DND-41 (cell line): ENCODE data around the gene LAMB4.

ENCODE experiments used
- ATAC-seq: fragments of 200-7000 bp; cut with Tn5 transposase; 3 replicates; pipeline ENCODE4 v1.9.1; 2021; ENCODE audit warnings: low read depth; ENCODE audit not compliant: insufficient read depth
- DNase-seq: peaks from one replicate; pipeline ENCODE4 v3.0.0-alpha.2; 2020
- H2AFZ ChIP-seq: 2 replicates; pipeline ENCODE4 v1.6.0; 2012; ENCODE audit warnings: low read depth, low read length
- H3K27ac ChIP-seq: 2 replicates; pipeline ENCODE4 v1.5.1; 2012; ENCODE audit warnings: low read length, inconsistent platforms
- H3K27me3 ChIP-seq: fragments of 200-600 bp; sonication (generic); 2 replicates; pipeline ENCODE4 v1.6.0; 2012; ENCODE audit warnings: low read length, mild to moderate bottlenecking, inconsistent platforms; ENCODE audit not compliant: insufficient read depth, poor library complexity
- H3K36me3 ChIP-seq: 2 replicates; pipeline ENCODE4 v1.5.1; 2012; ENCODE audit warnings: low read length, inconsistent platforms; ENCODE audit not compliant: insufficient read depth
- H3K4me1 ChIP-seq: 2 replicates; pipeline ENCODE4 v1.5.1; 2012; ENCODE audit warnings: mild to moderate bottlenecking, low read length; ENCODE audit not compliant: insufficient read depth
- H3K4me2 ChIP-seq: 2 replicates; pipeline ENCODE4 v1.6.0; 2012; ENCODE audit warnings: mild to moderate bottlenecking, moderate library complexity, low read length, inconsistent platforms; ENCODE audit not compliant: insufficient read depth
- H3K4me3 ChIP-seq, 2 experiments: fragments of 200-600 bp in 1 of 2; shearing (Covaris generic) in 1 of 2; 2 replicates each; pipeline ENCODE4 v1.5.1; 2012 to 2016; ENCODE audit warnings: inconsistent platforms in 2 of 2, low read length in 2 of 2, mild to moderate bottlenecking in 2 of 2, low read depth in 1 of 2, moderate library complexity in 1 of 2
- H3K79me2 ChIP-seq: 2 replicates; pipeline ENCODE4 v1.6.0; 2012; ENCODE audit warnings: low read length, inconsistent platforms; ENCODE audit not compliant: insufficient read depth
- H3K9ac ChIP-seq: 2 replicates; pipeline ENCODE4 v1.6.0; 2012; ENCODE audit warnings: low read depth, mild to moderate bottlenecking, inconsistent platforms, low read length, moderate library complexity
- H3K9me3 ChIP-seq: 2 replicates; pipeline ENCODE4 v1.5.1; 2012; ENCODE audit warnings: low read length, moderate library complexity, mild to moderate bottlenecking, inconsistent platforms; ENCODE audit not compliant: insufficient read depth, severe bottlenecking
- H4K20me1 ChIP-seq: 2 replicates; pipeline ENCODE4 v1.6.0; 2012; ENCODE audit warnings: low read length; ENCODE audit not compliant: insufficient read depth
- EZH2 ChIP-seq: IDR thresholded peaks from 3 replicates; pipeline ENCODE4 v1.6.1; 2012; ENCODE audit warnings: borderline replicate concordance, low read depth, mild to moderate bottlenecking, moderate library complexity, low read length, inconsistent platforms; ENCODE audit not compliant: severe bottlenecking
- TF ChIP-seq, protein P1 (sequence below): IDR thresholded peaks from 2 replicates; pipeline ENCODE4 v1.5.1; 2012; ENCODE audit warnings: borderline replicate concordance, low read length, moderate library complexity, mild to moderate bottlenecking; ENCODE audit not compliant: poor library complexity, severe bottlenecking; ENCODE audit errors: extremely low read depth

Gene LAMB4

DNA sequence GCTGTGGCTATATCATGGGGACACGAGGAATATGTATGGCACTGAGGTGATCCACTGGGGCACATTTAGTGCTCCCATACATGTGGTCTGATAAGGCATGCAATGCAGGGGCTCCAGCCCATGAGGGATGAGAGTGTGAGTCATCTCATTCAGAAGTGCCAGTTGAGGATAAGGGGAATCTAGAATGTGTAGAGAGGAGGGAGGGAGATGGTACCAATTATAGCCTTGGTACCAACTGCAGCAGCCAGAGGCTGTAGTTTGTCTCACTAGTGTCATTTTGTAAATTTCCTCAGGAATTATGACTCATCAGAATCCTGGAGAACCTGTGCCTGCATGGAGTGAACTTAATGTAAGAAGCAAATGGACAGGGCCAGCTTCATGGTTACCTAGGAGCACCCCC, 46.2 kb downstream of the LAMB4 start:
- Histone ChIP-seq H4K20me1 (no peaks in the 10 kb centered on the region), H3K36me3 (no peaks in the 10 kb centered on the region), H3K4me2 (no peak overlapping the region), H3K9ac (no peak overlapping the region), H3K27me3 (no peaks in the 10 kb centered on the region), H3K79me2 (no peaks in the 10 kb centered on the region), H3K4me3 (no peak overlapping the region), H3K27ac (no peak overlapping the region), H3K4me1 (no peaks in the 10 kb centered on the region), H3K9me3 (peaks cover 2% of the 10 kb centered on the region), H2AFZ (no peak overlapping the region)
- TF ChIP-seq EZH2: no peak
- TF ChIP-seq, protein P1, sequence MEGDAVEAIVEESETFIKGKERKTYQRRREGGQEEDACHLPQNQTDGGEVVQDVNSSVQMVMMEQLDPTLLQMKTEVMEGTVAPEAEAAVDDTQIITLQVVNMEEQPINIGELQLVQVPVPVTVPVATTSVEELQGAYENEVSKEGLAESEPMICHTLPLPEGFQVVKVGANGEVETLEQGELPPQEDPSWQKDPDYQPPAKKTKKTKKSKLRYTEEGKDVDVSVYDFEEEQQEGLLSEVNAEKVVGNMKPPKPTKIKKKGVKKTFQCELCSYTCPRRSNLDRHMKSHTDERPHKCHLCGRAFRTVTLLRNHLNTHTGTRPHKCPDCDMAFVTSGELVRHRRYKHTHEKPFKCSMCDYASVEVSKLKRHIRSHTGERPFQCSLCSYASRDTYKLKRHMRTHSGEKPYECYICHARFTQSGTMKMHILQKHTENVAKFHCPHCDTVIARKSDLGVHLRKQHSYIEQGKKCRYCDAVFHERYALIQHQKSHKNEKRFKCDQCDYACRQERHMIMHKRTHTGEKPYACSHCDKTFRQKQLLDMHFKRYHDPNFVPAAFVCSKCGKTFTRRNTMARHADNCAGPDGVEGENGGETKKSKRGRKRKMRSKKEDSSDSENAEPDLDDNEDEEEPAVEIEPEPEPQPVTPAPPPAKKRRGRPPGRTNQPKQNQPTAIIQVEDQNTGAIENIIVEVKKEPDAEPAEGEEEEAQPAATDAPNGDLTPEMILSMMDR: no peak
- DNase-seq (no peak), ATAC-seq (no peak)

- Histone ChIP-seq H3K79me2 (no peaks in the 10 kb centered on the region), H3K9me3 (peaks cover 2% of the 10 kb centered on the region), H3K4me2 (no peak overlapping the region), H3K9ac (no peak overlapping the region), H3K36me3 (no peaks in the 10 kb centered on the region), H2AFZ (no peak overlapping the region), H3K27me3 (no peaks in the 10 kb centered on the region), H3K27ac (no peak overlapping the region), H4K20me1 (no peaks in the 10 kb centered on the region), H3K4me3 (no peak overlapping the region), H3K4me1 (no peaks in the 10 kb centered on the region)
- DNase-seq (no peak), ATAC-seq (no peak)
- TF ChIP-seq, protein P1: no peak
- no peak for TF ChIP-seq EZH2
These were observed 50.2 kb downstream of the LAMB4 start for GRCh38 chr7:108079648-108080591.

DNA sequence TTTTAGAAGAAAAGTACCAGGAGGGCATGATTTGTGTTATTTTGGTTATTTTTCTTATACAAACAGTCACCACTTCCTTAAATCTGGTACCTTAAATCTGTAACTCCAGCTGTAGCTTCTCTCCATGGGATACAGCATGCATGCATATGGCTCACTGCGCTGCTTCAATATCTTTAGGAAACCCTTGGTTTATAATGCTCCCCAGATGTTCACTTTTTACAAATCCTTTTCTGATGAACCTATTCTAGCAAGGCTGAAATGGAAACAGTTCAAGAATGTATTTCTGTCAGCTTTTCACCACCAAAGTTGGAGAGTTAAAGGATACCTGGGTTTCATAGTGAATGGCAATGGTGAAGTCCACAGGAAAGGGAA, 50.9 kb downstream of the LAMB4 start:
- no peaks in the 10 kb centered on the region for H3K4me1 ChIP-seq
- ATAC-seq: no peak
- H3K9me3 ChIP-seq: peaks cover 2% of the 10 kb centered on the region
- H3K9ac ChIP-seq: no peak overlapping the region
- H3K36me3 ChIP-seq: no peaks in the 10 kb centered on the region
- H3K79me2 ChIP-seq: no peaks in the 10 kb centered on the region
- H3K27ac ChIP-seq: no peak overlapping the region
- TF ChIP-seq, protein P1: no peak
- TF ChIP-seq EZH2: no peak
- H3K4me2 ChIP-seq: no peak overlapping the region
- no peak overlapping the region for H3K4me3 ChIP-seq
- no peak for DNase-seq
- no peak overlapping the region for H2AFZ ChIP-seq
- H3K27me3 ChIP-seq: no peaks in the 10 kb centered on the region
- no peaks in the 10 kb centered on the region for H4K20me1 ChIP-seq
